H1 (cell line): ENCODE data around the gene CEBPA. TPM values are rescaled to one million over a fixed set of nuclear protein-coding genes. Genes with fewer than 3 reads are reported as not detected.

Source experiments
- BCL11A ChIP-seq, 2 experiments: IDR thresholded peaks; one replicate each; pipeline ENCODE4 v1.6.1; 2011; ENCODE audit warnings: low read depth in 2 of 2, low read length in 2 of 2, mild to moderate bottlenecking in 2 of 2
- CTBP2 ChIP-seq: IDR thresholded peaks from 2 replicates; pipeline ENCODE4 v1.7.0; 2011; ENCODE audit warnings: borderline replicate concordance, mild to moderate bottlenecking, moderate library complexity, mixed read lengths, low read length; ENCODE audit not compliant: insufficient read depth, insufficient read length
- EGR1 ChIP-seq: IDR thresholded peaks from 2 replicates; pipeline ENCODE4 v1.6.1; 2011; ENCODE audit warnings: low read depth, low read length, borderline replicate concordance
- EZH2 ChIP-seq: fragments of 200-600 bp; sonication (generic); IDR thresholded peaks from 2 replicates; pipeline ENCODE4 v1.7.1; 2012; ENCODE audit warnings: low read depth, mild to moderate bottlenecking, moderate library complexity, low read length, inconsistent platforms; ENCODE audit not compliant: severe bottlenecking
- HDAC6 ChIP-seq: IDR thresholded peaks from one replicate; pipeline ENCODE4 v1.7.1; 2012; ENCODE audit warnings: low read depth, mild to moderate bottlenecking, inconsistent platforms, low read length, moderate library complexity
- NRF1 ChIP-seq: IDR thresholded peaks from 2 replicates; pipeline ENCODE4 v1.6.1; 2011; ENCODE audit warnings: mild to moderate bottlenecking, low read depth, low read length, improper control_type of control experiment
- RXRA ChIP-seq: IDR thresholded peaks from 2 replicates; pipeline ENCODE4 v1.6.1; 2011; ENCODE audit warnings: low read depth, mild to moderate bottlenecking, low read length, moderate library complexity; ENCODE audit not compliant: insufficient read depth
- SIX5 ChIP-seq: IDR thresholded peaks from 2 replicates; pipeline ENCODE4 v1.6.1; 2011; ENCODE audit warnings: mild to moderate bottlenecking, low read depth, low read length
- SP1 ChIP-seq: IDR thresholded peaks from 2 replicates; pipeline ENCODE4 v1.6.1; 2011; ENCODE audit warnings: low read depth, low read length
- ZNF274 ChIP-seq: IDR thresholded peaks from 2 replicates; pipeline ENCODE4 v1.7.0; 2012; ENCODE audit warnings: low read length, borderline replicate concordance; ENCODE audit errors: extremely low read depth
- polyA plus RNA-seq, 7 experiments: library from polyadenylated mRNA; depleted of rRNA in 3 of 7; stranded (reverse) in 5 of 7; unstranded in 2 of 7; fragments of >200 nt in 5 of 7; fragments of 200-250 nt in 2 of 7; gene quantifications; 1 replicate in 5 of 7; 2 replicates in 1 of 7; 4 replicates in 1 of 7; pipeline versions ENCODE4 v1.2.1 to v1.2.3, GENCODE V29; 2011 to 2013; ENCODE audit warnings: missing spikeins in 2 of 7, mixed read lengths in 2 of 7
- total RNA-seq: library from RNA; stranded (reverse); fragmentation: NEBNext Ultra II Directional; extraction: Animal tissue kit (Norgen Biotek cat#: 25700); gene quantifications from 2 replicates; pipeline ENCODE4 v1.2.1, GENCODE V29; 2021

CEBPA gene
- total and polyA plus RNA-seq, 2 of the 8 experiments (the other 6 are each of a cell fraction or from before 2014, with no cell fraction given) = 2.0 to 2.7 TPM

GRCh38 chr19:33323093-33323820, 20.9 kb upstream of the CEBPA start (continued):
- TF ChIP-seq CTBP2 (no peak), RXRA (no peak), EGR1 (no peak), ZNF274 (no peak), BCL11A (IDR thresholded peaks at IDR 0.05; ENCODE audit: low read depth in 2 of 2, low read length in 2 of 2) (no peak), SIX5 (no peak), SP1 (no peak), EZH2 (no peak), HDAC6 (no peak), NRF1 (no peak)
